Stimulated activated effector memory CD8-positive, alpha-beta T cell treated with anti-CD3 and anti-CD28 coated beads, Interleukin-12 subunit alpha, Interleukin-12 subunit beta, amount 100 ng/mL, for 72 hours (primary cell): ENCODE results near the gene KCNN3.
"Not testable (repeated sequence)": the region's sequence is repeated elsewhere in the genome, so short reads cannot be mapped to it uniquely, and the experiment has no call there.

Source experiments
- ATAC-seq: fragments of 150-1000 bp; cut with Tn5 transposase; 2 replicates; pipeline ENCODE4 v1.10.0; 2021
- DNase-seq, 2 donors: peaks; one replicate each; pipeline ENCODE4 v3.0.0; 2021 to 2022; ENCODE audit warnings: low spot score in 2 of 2
- H3K27ac Mint-ChIP-seq: one replicate; pipeline ENCODE4 v1.8.0; 2022; ENCODE audit warnings: mild to moderate bottlenecking, mixed read lengths
- H3K36me3 Mint-ChIP-seq: one replicate; pipeline ENCODE4 v1.8.0; 2022; ENCODE audit warnings: mild to moderate bottlenecking, mixed read lengths
- H3K4me1 Mint-ChIP-seq: one replicate; pipeline ENCODE4 v1.8.0; 2022; ENCODE audit warnings: mixed read lengths
- H3K4me3 Mint-ChIP-seq: one replicate; pipeline ENCODE4 v1.8.0; 2022; ENCODE audit warnings: mild to moderate bottlenecking, mixed read lengths
- H3K9me3 Mint-ChIP-seq: one replicate; pipeline ENCODE4 v1.8.0; 2022; ENCODE audit warnings: mixed read lengths

Gene KCNN3

GRCh38 chr1:154676847-154677246 is 193.2 kb downstream of the KCNN3 start:
- ATAC-seq, H3K36me3 Mint-ChIP-seq, H3K4me3 Mint-ChIP-seq, H3K27ac Mint-ChIP-seq, H3K9me3 Mint-ChIP-seq, H3K4me1 Mint-ChIP-seq: not testable (repeated sequence)
- DNase-seq = peak in 1 of 2 donors; percentile 22

- not testable (repeated sequence) for H3K36me3 Mint-ChIP-seq, H3K4me3 Mint-ChIP-seq, H3K9me3 Mint-ChIP-seq, ATAC-seq, H3K27ac Mint-ChIP-seq, H3K4me1 Mint-ChIP-seq
- peak in 1 of 2 donors; percentile 28 for DNase-seq
Observed at GRCh38 chr1:154674456-154674855, 195.6 kb downstream of the KCNN3 start.

GRCh38 chr1:154672245-154672644 is 197.8 kb downstream of the KCNN3 start:
- not testable (repeated sequence) for H3K4me1 Mint-ChIP-seq, H3K27ac Mint-ChIP-seq, ATAC-seq, H3K9me3 Mint-ChIP-seq, H3K36me3 Mint-ChIP-seq, H3K4me3 Mint-ChIP-seq
- DNase-seq = peak in 1 of 2 donors; percentile 30

- H3K4me3 Mint-ChIP-seq, H3K9me3 Mint-ChIP-seq, H3K4me1 Mint-ChIP-seq, H3K36me3 Mint-ChIP-seq, ATAC-seq, H3K27ac Mint-ChIP-seq: not testable (repeated sequence)
- DNase-seq = peak in 1 of 2 donors; percentile 46
Observed at GRCh38 chr1:154671412-154671811, 198.7 kb downstream of the KCNN3 start.

GRCh38 chr1:154670310-154671270 is 199.5 kb downstream of the KCNN3 start:
- H3K36me3 Mint-ChIP-seq, H3K27ac Mint-ChIP-seq, H3K4me3 Mint-ChIP-seq, H3K9me3 Mint-ChIP-seq, ATAC-seq, H3K4me1 Mint-ChIP-seq: not testable (repeated sequence)
- peak in 1 of 2 donors; percentile 40 for DNase-seq

GRCh38 chr1:154669464-154670282 is 200.4 kb downstream of the KCNN3 start:
- DNase-seq (peak; percentile 35 to 74), ATAC-seq (peak; percentile 99)
- Mint-ChIP-seq H3K9me3 (no peaks in the 10 kb centered on the region), H3K4me1 (no peaks in the 10 kb centered on the region), H3K4me3 (no peak overlapping the region), H3K36me3 (no peaks in the 10 kb centered on the region), H3K27ac (no peak overlapping the region)

- Mint-ChIP-seq H3K36me3 (no peaks in the 10 kb centered on the region), H3K4me3 (no peak overlapping the region), H3K27ac (no peak overlapping the region), H3K9me3 (no peaks in the 10 kb centered on the region), H3K4me1 (no peaks in the 10 kb centered on the region)
- ATAC-seq (no peak), DNase-seq (no peak)
Observed at GRCh38 chr1:154666051-154666790, 203.9 kb downstream of the KCNN3 start.

GRCh38 chr1:154664331-154665002 is 205.6 kb downstream of the KCNN3 start:
- H3K4me1 Mint-ChIP-seq = no peaks in the 10 kb centered on the region
- H3K36me3 Mint-ChIP-seq = no peaks in the 10 kb centered on the region
- H3K4me3 Mint-ChIP-seq = no peak overlapping the region
- no peaks in the 10 kb centered on the region for H3K9me3 Mint-ChIP-seq
- no peak overlapping the region for H3K27ac Mint-ChIP-seq
- DNase-seq (no peak), ATAC-seq (no peak)

- Mint-ChIP-seq H3K4me1 (no peaks in the 10 kb centered on the region), H3K4me3 (no peak overlapping the region), H3K36me3 (no peaks in the 10 kb centered on the region), H3K9me3 (no peaks in the 10 kb centered on the region), H3K27ac (no peak overlapping the region)
- no peak for DNase-seq
- no peak for ATAC-seq
Observed at GRCh38 chr1:154663471-154664060, 206.5 kb downstream of the KCNN3 start.

GRCh38 chr1:154661110-154661509 is 209.0 kb downstream of the KCNN3 start:
- H3K4me3 Mint-ChIP-seq = no peak overlapping the region
- H3K4me1 Mint-ChIP-seq = no peaks in the 10 kb centered on the region
- ATAC-seq = no peak
- no peaks in the 10 kb centered on the region for H3K9me3 Mint-ChIP-seq
- H3K27ac Mint-ChIP-seq = no peak overlapping the region
- H3K36me3 Mint-ChIP-seq = no peaks in the 10 kb centered on the region
- DNase-seq = no peak

GRCh38 chr1:154659823-154660592 is 210.1 kb downstream of the KCNN3 start:
- no peak for ATAC-seq
- Mint-ChIP-seq H3K36me3 (no peaks in the 10 kb centered on the region), H3K4me1 (no peaks in the 10 kb centered on the region), H3K27ac (no peak overlapping the region), H3K9me3 (no peaks in the 10 kb centered on the region), H3K4me3 (no peak overlapping the region)
- no peak for DNase-seq

- Mint-ChIP-seq H3K9me3 (no peaks in the 10 kb centered on the region), H3K36me3 (no peaks in the 10 kb centered on the region), H3K27ac (no peak overlapping the region), H3K4me1 (no peaks in the 10 kb centered on the region), H3K4me3 (no peak overlapping the region)
- ATAC-seq (no peak), DNase-seq (no peak)
Observed at GRCh38 chr1:154657556-154657955, 212.5 kb downstream of the KCNN3 start.

GRCh38 chr1:154652893-154653292 is 217.2 kb downstream of the KCNN3 start:
- DNase-seq (no peak), ATAC-seq (no peak)
- no peaks in the 10 kb centered on the region for H3K36me3 Mint-ChIP-seq
- H3K4me1 Mint-ChIP-seq = no peaks in the 10 kb centered on the region
- H3K9me3 Mint-ChIP-seq = no peaks in the 10 kb centered on the region
- no peak overlapping the region for H3K27ac Mint-ChIP-seq
- no peak overlapping the region for H3K4me3 Mint-ChIP-seq
